DND-41 (cell line): ENCODE results near the gene INKA1.
A peak's percentile ranks its signal among the peaks of the same experiment; 100 is the strongest.

Experiments used
- ATAC-seq: fragments of 200-7000 bp; cut with Tn5 transposase; 3 replicates; pipeline ENCODE4 v1.9.1; 2021; ENCODE audit warnings: low read depth; ENCODE audit not compliant: insufficient read depth
- DNase-seq: peaks from one replicate; pipeline ENCODE4 v3.0.0-alpha.2; 2020
- H2AFZ ChIP-seq: 2 replicates; pipeline ENCODE4 v1.6.0; 2012; ENCODE audit warnings: low read depth, low read length
- H3K27ac ChIP-seq: 2 replicates; pipeline ENCODE4 v1.5.1; 2012; ENCODE audit warnings: low read length, inconsistent platforms
- H3K27me3 ChIP-seq: fragments of 200-600 bp; sonication (generic); 2 replicates; pipeline ENCODE4 v1.6.0; 2012; ENCODE audit warnings: low read length, mild to moderate bottlenecking, inconsistent platforms; ENCODE audit not compliant: insufficient read depth, poor library complexity
- H3K36me3 ChIP-seq: 2 replicates; pipeline ENCODE4 v1.5.1; 2012; ENCODE audit warnings: low read length, inconsistent platforms; ENCODE audit not compliant: insufficient read depth
- H3K4me1 ChIP-seq: 2 replicates; pipeline ENCODE4 v1.5.1; 2012; ENCODE audit warnings: mild to moderate bottlenecking, low read length; ENCODE audit not compliant: insufficient read depth
- H3K4me2 ChIP-seq: 2 replicates; pipeline ENCODE4 v1.6.0; 2012; ENCODE audit warnings: mild to moderate bottlenecking, moderate library complexity, low read length, inconsistent platforms; ENCODE audit not compliant: insufficient read depth
- H3K4me3 ChIP-seq, 2 experiments: fragments of 200-600 bp in 1 of 2; shearing (Covaris generic) in 1 of 2; 2 replicates each; pipeline ENCODE4 v1.5.1; 2012 to 2016; ENCODE audit warnings: inconsistent platforms in 2 of 2, low read length in 2 of 2, mild to moderate bottlenecking in 2 of 2, low read depth in 1 of 2, moderate library complexity in 1 of 2
- H3K79me2 ChIP-seq: 2 replicates; pipeline ENCODE4 v1.6.0; 2012; ENCODE audit warnings: low read length, inconsistent platforms; ENCODE audit not compliant: insufficient read depth
- H3K9ac ChIP-seq: 2 replicates; pipeline ENCODE4 v1.6.0; 2012; ENCODE audit warnings: low read depth, mild to moderate bottlenecking, inconsistent platforms, low read length, moderate library complexity
- H3K9me3 ChIP-seq: 2 replicates; pipeline ENCODE4 v1.5.1; 2012; ENCODE audit warnings: low read length, moderate library complexity, mild to moderate bottlenecking, inconsistent platforms; ENCODE audit not compliant: insufficient read depth, severe bottlenecking
- H4K20me1 ChIP-seq: 2 replicates; pipeline ENCODE4 v1.6.0; 2012; ENCODE audit warnings: low read length; ENCODE audit not compliant: insufficient read depth
- CTCF ChIP-seq: IDR thresholded peaks from 2 replicates; pipeline ENCODE4 v1.5.1; 2012; ENCODE audit warnings: borderline replicate concordance, low read length, moderate library complexity, mild to moderate bottlenecking; ENCODE audit not compliant: poor library complexity, severe bottlenecking; ENCODE audit errors: extremely low read depth
- EZH2 ChIP-seq: IDR thresholded peaks from 3 replicates; pipeline ENCODE4 v1.6.1; 2012; ENCODE audit warnings: borderline replicate concordance, low read depth, mild to moderate bottlenecking, moderate library complexity, low read length, inconsistent platforms; ENCODE audit not compliant: severe bottlenecking

INKA1 gene

GRCh38 chr3:49769286-49769915 is 33.7 kb upstream of the INKA1 start:
- no peak overlapping the region for H3K27ac ChIP-seq
- peaks cover 95% of the 10 kb centered on the region for H3K79me2 ChIP-seq
- H3K9ac ChIP-seq: no peak overlapping the region
- DNase-seq: no peak
- no peaks in the 10 kb centered on the region for H3K27me3 ChIP-seq
- no peaks in the 10 kb centered on the region for H3K9me3 ChIP-seq
- peaks cover 33% of the 10 kb centered on the region for H4K20me1 ChIP-seq
- no peak for ATAC-seq
- no peak overlapping the region for H3K4me3 ChIP-seq
- no peaks in the 10 kb centered on the region for H3K4me1 ChIP-seq
- no peak overlapping the region for H2AFZ ChIP-seq
- H3K36me3 ChIP-seq: peaks cover 24% of the 10 kb centered on the region
- TF ChIP-seq CTCF (no peak), EZH2 (no peak)
- H3K4me2 ChIP-seq: no peak overlapping the region

GRCh38 chr3:49769926-49770325 is 33.1 kb upstream of the INKA1 start:
- H3K9me3 ChIP-seq: no peaks in the 10 kb centered on the region
- no peaks in the 10 kb centered on the region for H3K27me3 ChIP-seq
- no peak for DNase-seq
- H4K20me1 ChIP-seq: peaks cover 32% of the 10 kb centered on the region
- TF ChIP-seq EZH2 (no peak), CTCF (no peak)
- H3K4me3 ChIP-seq: no peak overlapping the region
- ATAC-seq: no peak
- no peak overlapping the region for H2AFZ ChIP-seq
- peaks cover 20% of the 10 kb centered on the region for H3K36me3 ChIP-seq
- H3K27ac ChIP-seq: no peak overlapping the region
- no peak overlapping the region for H3K9ac ChIP-seq
- no peaks in the 10 kb centered on the region for H3K4me1 ChIP-seq
- H3K79me2 ChIP-seq: peaks cover 95% of the 10 kb centered on the region
- no peak overlapping the region for H3K4me2 ChIP-seq

GRCh38 chr3:49771340-49771938 is 31.6 kb upstream of the INKA1 start:
- Histone ChIP-seq H3K36me3 (peaks cover 25% of the 10 kb centered on the region), H3K27me3 (no peaks in the 10 kb centered on the region)
- DNase-seq: peak; percentile 1

More at GRCh38 chr3:49771340-49771938, 31.6 kb upstream of the INKA1 start:
- Histone ChIP-seq H3K4me1 (no peaks in the 10 kb centered on the region), H3K9ac (no peak overlapping the region), H2AFZ (no peak overlapping the region), H3K79me2 (peaks cover 96% of the 10 kb centered on the region), H3K27ac (no peak overlapping the region), H3K4me3 (no peak overlapping the region), H3K4me2 (no peak overlapping the region), H3K9me3 (no peaks in the 10 kb centered on the region), H4K20me1 (peaks cover 43% of the 10 kb centered on the region)
- TF ChIP-seq EZH2: no peak
- no peak for TF ChIP-seq CTCF
- ATAC-seq: no peak
